HEK293 (cell line): ENCODE measurements around the gene COPZ1.

Source experiments
- ZNF677 ChIP-seq: fragments of 450-650 bp; IDR thresholded peaks from 2 replicates; pipeline ENCODE4 v1.5.0; 2018; ENCODE audit warnings: missing biosample characterization, mild to moderate bottlenecking, missing genetic modification characterization, moderate library complexity

The COPZ1 gene

GRCh38 chr12:54401119-54401518 lies 76.2 kb downstream of the COPZ1 start (continued):
- no peak for TF ChIP-seq ZNF677
- TF ChIP-seq, all 188 proteins: peak for 0
